ENCODE data around the gene CRYL1.

CRYL1 gene

GRCh38 chr13:20414546-20415305 lies 110.9 kb downstream of the CRYL1 start:
- no peak for TF ChIP-seq CTCF (IDR thresholded peaks at IDR 0.05; ENCODE audit: low read depth, low read length)
- DNase-seq (ENCODE audit: low read depth in 2 of 2): no peak
- H3K4me3 ChIP-seq (replicated peaks in 1 of 2; ENCODE audit: low read depth in 2 of 2, low read length in 2 of 2): no peak overlapping the region

- no peak for TF ChIP-seq CTCF (IDR thresholded peaks at IDR 0.05; ENCODE audit: low read depth, low read length)
- DNase-seq (ENCODE audit: low read depth in 2 of 2): peak in 1 of 2 donors; percentile 14
- no peak overlapping the region for H3K4me3 ChIP-seq (replicated peaks in 1 of 2; ENCODE audit: low read depth in 2 of 2, low read length in 2 of 2)
Measured at GRCh38 chr13:20412691-20413355, 112.8 kb downstream of the CRYL1 start.

- no peak for DNase-seq (ENCODE audit: low read depth in 2 of 2)
- no peak overlapping the region for H3K4me3 ChIP-seq (replicated peaks in 1 of 2; ENCODE audit: low read depth in 2 of 2, low read length in 2 of 2)
- no peak for TF ChIP-seq CTCF (IDR thresholded peaks at IDR 0.05; ENCODE audit: low read depth, low read length)
Measured at GRCh38 chr13:20411638-20412342, 113.9 kb downstream of the CRYL1 start.

DNA sequence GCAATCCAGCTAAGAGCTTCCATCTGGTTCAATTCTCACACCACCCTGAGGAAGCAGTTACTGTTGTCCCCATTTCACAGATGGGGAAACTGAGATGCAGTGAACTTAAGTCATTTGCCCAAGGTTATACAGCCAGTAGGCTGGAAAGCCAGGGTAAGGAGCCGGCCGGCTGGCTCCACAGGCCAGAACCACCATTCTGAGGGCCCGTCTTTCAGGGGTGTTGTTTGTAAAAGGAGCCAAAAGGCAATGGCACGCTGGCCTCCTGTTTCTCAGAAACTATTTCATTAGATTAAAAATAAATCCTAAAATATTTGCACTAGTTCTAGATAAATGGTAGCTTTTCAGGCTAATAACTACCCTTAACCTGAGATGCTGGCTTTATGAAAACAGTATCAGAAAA lies 114.9 kb downstream of the CRYL1 start:
- no peak overlapping the region for H3K4me3 ChIP-seq (replicated peaks in 1 of 2; ENCODE audit: low read depth in 2 of 2, low read length in 2 of 2)
- TF ChIP-seq CTCF (IDR thresholded peaks at IDR 0.05; ENCODE audit: low read depth, low read length): no peak

GRCh38 chr13:20408181-20408580 lies 117.5 kb downstream of the CRYL1 start:
- TF ChIP-seq CTCF (IDR thresholded peaks at IDR 0.05; ENCODE audit: low read depth, low read length): no peak
- H3K4me3 ChIP-seq (replicated peaks in 1 of 2; ENCODE audit: low read depth in 2 of 2, low read length in 2 of 2): no peak overlapping the region
- no peak for DNase-seq (ENCODE audit: low read depth in 2 of 2)

More for the DNA sequence above, 114.9 kb downstream of the CRYL1 start:
- DNase-seq (ENCODE audit: low read depth in 2 of 2): no peak

- no peak for TF ChIP-seq CTCF (IDR thresholded peaks at IDR 0.05; ENCODE audit: low read depth, low read length)
- H3K4me3 ChIP-seq (replicated peaks in 1 of 2; ENCODE audit: low read depth in 2 of 2, low read length in 2 of 2): no peak overlapping the region
- DNase-seq (ENCODE audit: low read depth in 2 of 2): no peak
Measured at GRCh38 chr13:20407759-20408158, 117.9 kb downstream of the CRYL1 start.
